ENCODE measurements around the gene ACAP3.
A peak's percentile ranks its signal among the peaks of the same experiment; 100 is the strongest.

DNA sequence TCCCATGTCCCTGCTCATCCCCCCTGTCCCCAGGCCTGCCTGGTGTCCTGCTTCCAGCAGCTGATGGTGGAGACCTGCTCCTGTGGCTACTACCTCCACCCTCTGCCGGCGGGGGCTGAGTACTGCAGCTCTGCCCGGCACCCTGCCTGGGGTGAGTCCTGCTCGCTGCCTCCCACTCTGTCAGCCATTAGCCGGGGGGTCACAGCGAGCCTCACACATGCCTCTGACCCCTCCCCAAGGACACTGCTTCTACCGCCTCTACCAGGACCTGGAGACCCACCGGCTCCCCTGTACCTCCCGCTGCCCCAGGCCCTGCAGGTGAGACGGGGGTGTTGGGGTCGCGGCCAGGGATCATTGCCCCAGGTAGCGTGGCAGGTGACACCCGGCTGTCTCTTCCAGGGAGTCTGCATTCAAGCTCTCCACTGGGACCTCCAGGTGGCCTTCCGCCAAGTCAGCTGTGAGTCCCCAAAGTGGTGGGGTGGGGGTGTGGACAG, 17.4 kb downstream of the ACAP3 start:
- no peak for TF ChIP-seq EZH2 (optimal IDR thresholded peaks at IDR 0.05; ENCODE audit: low read depth, low read length)
- TF ChIP-seq, protein P1, sequence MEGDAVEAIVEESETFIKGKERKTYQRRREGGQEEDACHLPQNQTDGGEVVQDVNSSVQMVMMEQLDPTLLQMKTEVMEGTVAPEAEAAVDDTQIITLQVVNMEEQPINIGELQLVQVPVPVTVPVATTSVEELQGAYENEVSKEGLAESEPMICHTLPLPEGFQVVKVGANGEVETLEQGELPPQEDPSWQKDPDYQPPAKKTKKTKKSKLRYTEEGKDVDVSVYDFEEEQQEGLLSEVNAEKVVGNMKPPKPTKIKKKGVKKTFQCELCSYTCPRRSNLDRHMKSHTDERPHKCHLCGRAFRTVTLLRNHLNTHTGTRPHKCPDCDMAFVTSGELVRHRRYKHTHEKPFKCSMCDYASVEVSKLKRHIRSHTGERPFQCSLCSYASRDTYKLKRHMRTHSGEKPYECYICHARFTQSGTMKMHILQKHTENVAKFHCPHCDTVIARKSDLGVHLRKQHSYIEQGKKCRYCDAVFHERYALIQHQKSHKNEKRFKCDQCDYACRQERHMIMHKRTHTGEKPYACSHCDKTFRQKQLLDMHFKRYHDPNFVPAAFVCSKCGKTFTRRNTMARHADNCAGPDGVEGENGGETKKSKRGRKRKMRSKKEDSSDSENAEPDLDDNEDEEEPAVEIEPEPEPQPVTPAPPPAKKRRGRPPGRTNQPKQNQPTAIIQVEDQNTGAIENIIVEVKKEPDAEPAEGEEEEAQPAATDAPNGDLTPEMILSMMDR (IDR thresholded peaks at IDR 0.05; ENCODE audit: low read length) = peak; percentile 64

Measured in MM.1S (cell line).